ENCODE data around the gene CCM2L.

DNA sequence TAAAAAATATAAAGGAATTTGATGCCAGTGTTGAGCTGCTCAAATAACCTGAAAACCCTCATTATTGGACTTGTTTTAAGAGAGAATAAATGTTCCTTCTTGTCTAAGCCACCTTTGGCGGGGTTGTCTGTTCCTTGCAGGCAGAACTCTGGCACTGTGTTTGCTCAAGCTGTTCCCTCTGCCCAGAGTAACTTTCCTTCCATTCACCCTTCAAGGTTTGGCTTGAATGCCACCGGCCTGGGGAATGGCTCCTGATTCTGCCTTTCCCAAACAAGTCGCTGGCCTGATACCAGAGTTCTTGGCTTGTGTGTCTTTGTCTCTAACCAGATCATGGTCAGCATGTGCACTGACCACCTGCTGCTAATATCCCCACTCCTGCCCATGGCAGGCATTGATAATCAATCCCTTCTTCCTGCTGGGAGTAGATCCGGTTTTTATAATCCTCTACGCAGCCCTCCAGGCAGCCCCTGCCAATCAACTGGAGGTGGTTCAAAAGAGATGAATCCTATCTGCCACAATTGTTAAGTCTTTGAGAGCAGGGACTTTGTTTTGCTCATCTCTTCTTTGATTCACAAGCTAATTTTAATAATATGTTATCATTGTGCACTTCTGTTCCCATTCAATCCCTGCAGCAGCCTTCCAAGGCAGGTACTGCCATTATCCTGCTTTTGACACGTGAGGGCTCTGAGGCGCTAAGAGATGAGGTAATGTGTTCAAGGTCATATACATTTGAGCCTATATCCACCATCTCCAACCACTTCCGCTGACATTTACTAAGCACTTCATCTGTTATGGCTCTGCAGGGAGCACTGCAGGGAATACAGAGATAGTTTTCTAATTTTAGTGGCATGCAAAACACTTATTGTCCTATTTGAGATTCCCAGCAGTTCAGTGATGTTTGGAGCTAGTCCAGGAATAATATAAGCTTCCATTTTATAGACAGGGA is 3.1 kb upstream of the CCM2L start:
- no peak for TF ChIP-seq RAD21 (IDR thresholded peaks at IDR 0.05; ENCODE audit: low read depth)
- no peak for TF ChIP-seq EP300 (IDR thresholded peaks at IDR 0.05; ENCODE audit: borderline replicate concordance)
- TF ChIP-seq NFIC (IDR thresholded peaks at IDR 0.05), result no peak
- TF ChIP-seq, protein P1, sequence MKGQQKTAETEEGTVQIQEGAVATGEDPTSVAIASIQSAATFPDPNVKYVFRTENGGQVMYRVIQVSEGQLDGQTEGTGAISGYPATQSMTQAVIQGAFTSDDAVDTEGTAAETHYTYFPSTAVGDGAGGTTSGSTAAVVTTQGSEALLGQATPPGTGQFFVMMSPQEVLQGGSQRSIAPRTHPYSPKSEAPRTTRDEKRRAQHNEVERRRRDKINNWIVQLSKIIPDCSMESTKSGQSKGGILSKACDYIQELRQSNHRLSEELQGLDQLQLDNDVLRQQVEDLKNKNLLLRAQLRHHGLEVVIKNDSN (IDR thresholded peaks at IDR 0.05), result no peak
- TF ChIP-seq EGR1 (IDR thresholded peaks at IDR 0.05), result no peak
